A549 (cell line): Measurements from ENCODE around the gene PUM1.

Experiments
- CEBPB ChIP-seq, 2 experiments: fragments of >200 bp in 1 of 2; sonication (Bioruptor Twin) in 1 of 2; formaldehyde crosslinking in 1 of 2; IDR thresholded peaks; 2 replicates each; pipeline ENCODE4 v1.6.1; 2012 to 2016
- GATA3 ChIP-seq: IDR thresholded peaks from 2 replicates; pipeline ENCODE4 v1.6.1; 2012; ENCODE audit warnings: borderline replicate concordance
- HDAC2 ChIP-seq: fragments of 200-600 bp; sonication (generic); IDR thresholded peaks from 2 replicates; pipeline ENCODE4 v1.6.1; 2016
- MAFK ChIP-seq: fragments of 450-650 bp; IDR thresholded peaks from 2 replicates; pipeline ENCODE4 v1.6.1; 2014; ENCODE audit not compliant: partially characterized antibody
- POLR2A ChIP-seq: IDR thresholded peaks from 2 replicates; pipeline ENCODE4 v1.6.1; 2012; ENCODE audit warnings: mild to moderate bottlenecking, low read length
- SREBF2 ChIP-seq: fragments of 450-650 bp; IDR thresholded peaks from 2 replicates; pipeline ENCODE4 v1.6.1; 2014; ENCODE audit warnings: mild to moderate bottlenecking, moderate library complexity
- TF ChIP-seq, protein P1 (sequence below): fragments of >200 bp; sonication (Bioruptor Twin); formaldehyde crosslinking; IDR thresholded peaks from 3 replicates; pipeline ENCODE4 v1.5.1; 2016
- TF ChIP-seq, protein P2 (sequence below): fragments of 200-600 bp; sonication (generic); IDR thresholded peaks from 2 replicates; pipeline ENCODE4 v1.6.1; 2016; ENCODE audit warnings: antibody characterized with exemption, mild to moderate bottlenecking, moderate library complexity

DNA sequence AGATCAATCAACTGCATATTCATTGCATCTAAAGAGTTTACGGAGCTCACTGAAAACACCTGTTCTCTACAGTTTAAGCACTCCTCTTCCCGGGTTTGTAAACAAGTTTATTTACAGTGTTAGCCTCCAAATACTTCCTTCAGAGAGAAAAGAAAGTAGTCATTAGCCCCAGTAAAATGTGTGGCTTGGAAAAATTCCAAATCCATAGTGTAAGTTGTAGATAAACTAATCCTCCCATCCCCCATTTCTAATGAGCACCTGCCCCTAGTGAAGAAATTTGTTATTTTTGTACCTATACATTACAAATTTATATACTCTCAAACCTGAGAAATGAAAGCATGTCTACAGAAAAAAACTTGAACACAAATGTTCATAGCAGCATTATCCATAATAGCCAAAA lies 21.9 kb downstream of the PUM1 start:
- no peak for TF ChIP-seq POLR2A
- TF ChIP-seq, protein P1, sequence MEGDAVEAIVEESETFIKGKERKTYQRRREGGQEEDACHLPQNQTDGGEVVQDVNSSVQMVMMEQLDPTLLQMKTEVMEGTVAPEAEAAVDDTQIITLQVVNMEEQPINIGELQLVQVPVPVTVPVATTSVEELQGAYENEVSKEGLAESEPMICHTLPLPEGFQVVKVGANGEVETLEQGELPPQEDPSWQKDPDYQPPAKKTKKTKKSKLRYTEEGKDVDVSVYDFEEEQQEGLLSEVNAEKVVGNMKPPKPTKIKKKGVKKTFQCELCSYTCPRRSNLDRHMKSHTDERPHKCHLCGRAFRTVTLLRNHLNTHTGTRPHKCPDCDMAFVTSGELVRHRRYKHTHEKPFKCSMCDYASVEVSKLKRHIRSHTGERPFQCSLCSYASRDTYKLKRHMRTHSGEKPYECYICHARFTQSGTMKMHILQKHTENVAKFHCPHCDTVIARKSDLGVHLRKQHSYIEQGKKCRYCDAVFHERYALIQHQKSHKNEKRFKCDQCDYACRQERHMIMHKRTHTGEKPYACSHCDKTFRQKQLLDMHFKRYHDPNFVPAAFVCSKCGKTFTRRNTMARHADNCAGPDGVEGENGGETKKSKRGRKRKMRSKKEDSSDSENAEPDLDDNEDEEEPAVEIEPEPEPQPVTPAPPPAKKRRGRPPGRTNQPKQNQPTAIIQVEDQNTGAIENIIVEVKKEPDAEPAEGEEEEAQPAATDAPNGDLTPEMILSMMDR: no peak
- TF ChIP-seq MAFK: no peak
- TF ChIP-seq CEBPB (IDR thresholded peaks at IDR 0.05): no peak
- no peak for TF ChIP-seq GATA3
- TF ChIP-seq, protein P2, sequence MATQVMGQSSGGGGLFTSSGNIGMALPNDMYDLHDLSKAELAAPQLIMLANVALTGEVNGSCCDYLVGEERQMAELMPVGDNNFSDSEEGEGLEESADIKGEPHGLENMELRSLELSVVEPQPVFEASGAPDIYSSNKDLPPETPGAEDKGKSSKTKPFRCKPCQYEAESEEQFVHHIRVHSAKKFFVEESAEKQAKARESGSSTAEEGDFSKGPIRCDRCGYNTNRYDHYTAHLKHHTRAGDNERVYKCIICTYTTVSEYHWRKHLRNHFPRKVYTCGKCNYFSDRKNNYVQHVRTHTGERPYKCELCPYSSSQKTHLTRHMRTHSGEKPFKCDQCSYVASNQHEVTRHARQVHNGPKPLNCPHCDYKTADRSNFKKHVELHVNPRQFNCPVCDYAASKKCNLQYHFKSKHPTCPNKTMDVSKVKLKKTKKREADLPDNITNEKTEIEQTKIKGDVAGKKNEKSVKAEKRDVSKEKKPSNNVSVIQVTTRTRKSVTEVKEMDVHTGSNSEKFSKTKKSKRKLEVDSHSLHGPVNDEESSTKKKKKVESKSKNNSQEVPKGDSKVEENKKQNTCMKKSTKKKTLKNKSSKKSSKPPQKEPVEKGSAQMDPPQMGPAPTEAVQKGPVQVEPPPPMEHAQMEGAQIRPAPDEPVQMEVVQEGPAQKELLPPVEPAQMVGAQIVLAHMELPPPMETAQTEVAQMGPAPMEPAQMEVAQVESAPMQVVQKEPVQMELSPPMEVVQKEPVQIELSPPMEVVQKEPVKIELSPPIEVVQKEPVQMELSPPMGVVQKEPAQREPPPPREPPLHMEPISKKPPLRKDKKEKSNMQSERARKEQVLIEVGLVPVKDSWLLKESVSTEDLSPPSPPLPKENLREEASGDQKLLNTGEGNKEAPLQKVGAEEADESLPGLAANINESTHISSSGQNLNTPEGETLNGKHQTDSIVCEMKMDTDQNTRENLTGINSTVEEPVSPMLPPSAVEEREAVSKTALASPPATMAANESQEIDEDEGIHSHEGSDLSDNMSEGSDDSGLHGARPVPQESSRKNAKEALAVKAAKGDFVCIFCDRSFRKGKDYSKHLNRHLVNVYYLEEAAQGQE: no peak
- TF ChIP-seq HDAC2: no peak
- no peak for TF ChIP-seq SREBF2
